ENCODE measurements around the gene CAGE1.

DNA sequence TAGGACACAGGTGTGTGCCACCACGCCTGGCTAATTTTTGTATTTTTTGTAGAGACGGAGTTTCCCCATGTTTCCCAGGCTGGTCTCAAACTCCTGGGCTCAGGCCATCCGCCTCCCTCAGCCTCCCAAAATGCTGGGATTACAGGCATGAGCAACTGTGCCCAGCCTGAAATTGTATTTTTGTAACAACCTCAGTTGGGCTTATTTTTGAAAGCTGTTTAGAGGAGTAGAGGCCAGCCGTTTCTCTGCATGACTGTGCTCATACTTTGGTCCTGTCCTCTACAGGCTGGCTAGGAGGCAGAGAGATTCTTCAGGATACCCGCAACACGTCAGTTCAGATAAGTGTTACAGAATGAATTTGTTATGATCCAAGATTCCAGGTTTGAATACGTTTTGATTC lies 22.1 kb downstream of the CAGE1 start:
- no peak for TF ChIP-seq CTCF (IDR thresholded peaks at IDR 0.05; ENCODE audit: poor library complexity)
- TF ChIP-seq EZH2phosphoT487 (IDR thresholded peaks at IDR 0.05; ENCODE audit: low read depth, severe bottlenecking, unreplicated experiment): no peak

Data from hepatocyte (in vitro differentiated cells).